IMR-90 (cell line): ENCODE results near the gene CD8B2. TPM values are rescaled to one million over a fixed set of nuclear protein-coding genes. Genes with fewer than 3 reads are reported as not detected.
"Not testable (repeated sequence)": the region's sequence is repeated elsewhere in the genome, so short reads cannot be mapped to it uniquely, and the experiment has no call there.

Source experiments
- ATAC-seq: fragments of 200-7000 bp; cut with Tn5 transposase; 2 replicates; pipeline ENCODE4 v1.9.1; 2020; ENCODE audit warnings: low read depth, mild to moderate bottlenecking, moderate library complexity
- Bru-seq: library from RNA; stranded (reverse); fragments of 400-500 nt; gene quantifications from one replicate; lab custom pipeline; 2021; lab: Mats Ljungman, UMichigan
- BruChase-seq, 2 experiments: library from RNA; stranded (reverse); fragments of 400-500 nt; gene quantifications; one replicate each; lab custom pipeline; 2021; lab: Mats Ljungman, UMichigan
- BruUV-seq: library from RNA; stranded (reverse); fragments of 400-500 nt; replicated peaks from 2 replicates; lab custom pipeline; 2021; lab: Mats Ljungman, UMichigan
- CTCF ChIA-PET: fragments of 300-600 bp; formaldehyde crosslinking; extraction: SDS; loops from one replicate; lab custom pipeline; 2021; ENCODE audit warnings: antibody characterized with exemption; lab: Yijun Ruan, JAX
- POLR2A ChIA-PET: fragments of 300-600 bp; sonication (Branson Sonifier 250); formaldehyde crosslinking; loops from one replicate; lab custom pipeline; 2022; ENCODE audit warnings: antibody characterized with exemption; ENCODE audit not compliant: unreplicated experiment; lab: Charles Lee
- DNase-seq: peaks from one replicate; pipeline ENCODE4 v3.0.0; 2013
- H2AFZ ChIP-seq: replicated peaks from 2 replicates; pipeline ENCODE3; 2013; ENCODE audit warnings: low read length, mild to moderate bottlenecking; ENCODE audit not compliant: poor library complexity
- H2AK5ac ChIP-seq: 2 replicates; pipeline ENCODE4 v1.6.1; 2013; ENCODE audit warnings: low read depth, low read length, inconsistent platforms
- H2AK9ac ChIP-seq: replicated peaks from 2 replicates; pipeline ENCODE3; 2013; ENCODE audit warnings: mild to moderate bottlenecking, low read depth, low read length, moderate library complexity; ENCODE audit not compliant: poor library complexity
- H2BK120ac ChIP-seq: 2 replicates; pipeline ENCODE4 v1.6.1; 2013; ENCODE audit warnings: low read depth, low read length, inconsistent platforms
- H2BK15ac ChIP-seq: 3 replicates; pipeline ENCODE4 v1.6.1; 2013; ENCODE audit warnings: low read depth, low read length, inconsistent platforms
- H2BK20ac ChIP-seq: 2 replicates; pipeline ENCODE4 v1.6.1; 2013; ENCODE audit warnings: low read depth, mild to moderate bottlenecking, inconsistent platforms, low read length, moderate library complexity
- H2BK5ac ChIP-seq: 2 replicates; pipeline ENCODE4 v1.6.1; 2013; ENCODE audit warnings: mild to moderate bottlenecking, low read depth, low read length, inconsistent platforms; ENCODE audit not compliant: poor library complexity, severe bottlenecking
- H3K14ac ChIP-seq: replicated peaks from 2 replicates; pipeline ENCODE4 v1.6.1; 2013; ENCODE audit warnings: low read depth, low read length, inconsistent platforms
- H3K18ac ChIP-seq: 2 replicates; pipeline ENCODE4 v1.6.1; 2013; ENCODE audit warnings: low read depth, low read length, control low read depth
- H3K23ac ChIP-seq: 2 replicates; pipeline ENCODE4 v1.6.1; 2013; ENCODE audit warnings: low read depth, low read length, inconsistent platforms
- H3K27ac ChIP-seq: 2 replicates; pipeline ENCODE4 v1.5.1; 2013; ENCODE audit warnings: mild to moderate bottlenecking, control low read depth, low read length; ENCODE audit not compliant: insufficient read depth
- H3K27me3 ChIP-seq: 2 replicates; pipeline ENCODE4 v1.6.1; 2013; ENCODE audit warnings: low read length; ENCODE audit not compliant: control insufficient read depth, insufficient read depth
- H3K36me3 ChIP-seq: 2 replicates; pipeline ENCODE4 v1.6.1; 2013; ENCODE audit warnings: low read length, mixed read lengths; ENCODE audit not compliant: control insufficient read depth, insufficient read depth
- H3K4ac ChIP-seq: 2 replicates; pipeline ENCODE4 v1.6.1; 2013; ENCODE audit warnings: low read depth, low read length, inconsistent platforms
- H3K4me1 ChIP-seq: 2 replicates; pipeline ENCODE4 v1.6.1; 2013; ENCODE audit warnings: low read length, mixed read lengths; ENCODE audit not compliant: control insufficient read depth, insufficient read depth
- H3K4me2 ChIP-seq: 2 replicates; pipeline ENCODE4 v1.6.1; 2013; ENCODE audit warnings: low read depth, mild to moderate bottlenecking, control low read depth, low read length, moderate library complexity
- H3K4me3 ChIP-seq: 2 replicates; pipeline ENCODE4 v1.5.1; 2013; ENCODE audit warnings: low read depth, mild to moderate bottlenecking, control low read depth, low read length, moderate library complexity; ENCODE audit not compliant: insufficient read depth
- H3K56ac ChIP-seq: 2 replicates; pipeline ENCODE4 v1.6.1; 2013; ENCODE audit warnings: low read length, inconsistent platforms; ENCODE audit not compliant: insufficient read depth; ENCODE audit errors: extremely low read depth
- H3K79me1 ChIP-seq, 2 experiments: 2 replicates each; pipeline ENCODE4 v1.6.1; 2013; ENCODE audit warnings: low read length in 2 of 2, inconsistent platforms in 1 of 2, low read depth in 1 of 2
- H3K9ac ChIP-seq: 2 replicates; pipeline ENCODE4 v1.6.1; 2013; ENCODE audit warnings: low read depth, low read length, control low read depth
- H3K9me1 ChIP-seq: 2 replicates; pipeline ENCODE4 v1.6.1; 2013; ENCODE audit warnings: low read length, inconsistent platforms; ENCODE audit not compliant: insufficient read depth
- H3K9me3 ChIP-seq: 2 replicates; pipeline ENCODE4 v1.6.1; 2013; ENCODE audit warnings: low read length; ENCODE audit not compliant: control insufficient read depth, insufficient read depth
- H4K20me1 ChIP-seq: 2 replicates; pipeline ENCODE4 v1.6.1; 2013; ENCODE audit warnings: low read length, inconsistent platforms; ENCODE audit not compliant: insufficient read depth
- H4K5ac ChIP-seq: 2 replicates; pipeline ENCODE4 v1.6.1; 2013; ENCODE audit warnings: mild to moderate bottlenecking, low read depth, low read length, control low read depth
- H4K8ac ChIP-seq, 2 experiments: 2 replicates each; pipeline ENCODE4 v1.6.1; 2013; ENCODE audit warnings: low read depth in 2 of 2, low read length in 2 of 2, control low read depth in 1 of 2, inconsistent platforms in 1 of 2
- H4K91ac ChIP-seq: 2 replicates; pipeline ENCODE4 v1.6.1; 2013; ENCODE audit warnings: low read depth, low read length, inconsistent platforms; ENCODE audit not compliant: insufficient read depth
- WGBS, 2 experiments: methylation state at CpG; one replicate each; pipeline versions ENCODE4 v1.1.5 to v1.1.7; 2013; ENCODE audit warnings: missing lambda C conversion rate in 2 of 2; ENCODE audit not compliant: insufficient read length in 1 of 2; ENCODE audit errors: extremely low coverage in 2 of 2; 5-methylcytosine and 5-hydroxymethylcytosine counted together
- dilution Hi-C: fragments of 300-500 bp; cut with HindIII; formaldehyde crosslinking; loops from one replicate; pipeline ENCODE4 v1.14.3; 2018; ENCODE audit warnings: low sequenced_read_pairs; ENCODE audit not compliant: unreplicated experiment
- in situ Hi-C: fragments of 300-500 bp; cut with MboI; formaldehyde crosslinking; loops from 3 replicates; pipeline ENCODE4 v1.14.3; 2019; ENCODE audit warnings: low sequenced_read_pairs, inconsistent platforms, mixed read lengths
- intact Hi-C: fragments of 100-400 bp; cut with micrococcal nuclease; formaldehyde crosslinking; loops from 2 replicates; pipeline ENCODE4 v1.10.0; 2022
- long read RNA-seq: library from polyadenylated mRNA; unstranded; transcript quantifications from one replicate; pipeline ENCODE4 v2.0.0, GENCODE V29; 2021; ENCODE audit not compliant: unreplicated experiment
- polyA plus RNA-seq, 3 experiments: library from polyadenylated mRNA; depleted of rRNA; stranded (reverse); fragments of >200 nt; gene quantifications; 2 replicates each; pipeline ENCODE4 v1.2.3, GENCODE V29; 2012; ENCODE audit warnings: low replicate concordance in 1 of 3
- total RNA-seq: library from RNA; depleted of rRNA; stranded (reverse); fragments of >200 nt; gene quantifications from 2 replicates; pipeline ENCODE4 v1.2.3, GENCODE V29; 2012; rRNA removed

The CD8B2 gene
- not detected in 2 replicates for total RNA-seq
- not detected in 2 replicates for polyA plus RNA-seq (2012; rRNA removed)
- polyA plus RNA-seq (2012; cell fraction: cytosol; rRNA removed): not detected in 2 replicates
- polyA plus RNA-seq (2012; cell fraction: nucleus; rRNA removed; ENCODE audit: low replicate concordance): not detected in 2 replicates
- not detected for Bru-seq, nascent RNA
- BruChase-seq, experiment 1, labeled RNA remaining after a 6-hour chase: not detected
- BruChase-seq, experiment 2, labeled RNA remaining after a 2-hour chase: not detected
- long read RNA-seq: 0 reads

- WGBS, 2 experiments: no CpG with 5 or more reads among the region's 39 CpGs
- not testable (repeated sequence) for ATAC-seq, DNase-seq
These were observed at the start of gene CD8B2 for GRCh38 chr2:106486551-106487385. Gene CD8B2, plus strand, starts transcription at chr2:106487364. Its CDS starts 63 bp downstream, at chr2:106487427.

GRCh38 chr2:106461882-106462281, 25.3 kb upstream of the CD8B2 start:
- H4K91ac ChIP-seq, CTCF ChIA-PET: not testable (repeated sequence)

More at GRCh38 chr2:106486551-106487385, at the start of gene CD8B2:
- H3K14ac ChIP-seq, H3K9ac ChIP-seq, H2AK5ac ChIP-seq, H4K5ac ChIP-seq, H3K36me3 ChIP-seq, H3K18ac ChIP-seq, H3K27me3 ChIP-seq, H4K20me1 ChIP-seq, H2BK15ac ChIP-seq, H3K23ac ChIP-seq, H3K4me1 ChIP-seq, H2BK20ac ChIP-seq, H4K8ac ChIP-seq, H3K4ac ChIP-seq, H3K4me3 ChIP-seq, H3K27ac ChIP-seq, H4K91ac ChIP-seq, H3K9me3 ChIP-seq, H2BK5ac ChIP-seq, H2BK120ac ChIP-seq, BruUV-seq, H3K79me1 ChIP-seq, H2AK9ac ChIP-seq, H3K56ac ChIP-seq, H3K4me2 ChIP-seq, CTCF ChIA-PET, dilution Hi-C loops, H2AFZ ChIP-seq, in situ Hi-C loops, intact Hi-C loops, H3K9me1 ChIP-seq, POLR2A ChIA-PET: not testable (repeated sequence)

More at GRCh38 chr2:106461882-106462281, 25.3 kb upstream of the CD8B2 start:
- DNase-seq, H2BK120ac ChIP-seq, BruUV-seq, dilution Hi-C loops, H3K9ac ChIP-seq, intact Hi-C loops, H3K9me3 ChIP-seq, H3K14ac ChIP-seq, in situ Hi-C loops, H2AK9ac ChIP-seq, H3K36me3 ChIP-seq, POLR2A ChIA-PET, H2AK5ac ChIP-seq, H4K5ac ChIP-seq, H2BK20ac ChIP-seq, H2AFZ ChIP-seq, H3K79me1 ChIP-seq, ATAC-seq, H3K4me1 ChIP-seq, H3K9me1 ChIP-seq, H3K18ac ChIP-seq, H2BK15ac ChIP-seq, H4K20me1 ChIP-seq, H3K4ac ChIP-seq, H3K4me2 ChIP-seq, H3K27ac ChIP-seq, H3K4me3 ChIP-seq, H2BK5ac ChIP-seq, H3K27me3 ChIP-seq, H3K23ac ChIP-seq, H3K56ac ChIP-seq, H4K8ac ChIP-seq: not testable (repeated sequence)
- no CpG with 5 or more reads among the region's 10 CpGs for WGBS, 2 experiments
